HepG2 (cell line): ENCODE measurements around the gene RAD9A. TPM values are rescaled to one million over a fixed set of nuclear protein-coding genes. Genes with fewer than 3 reads are reported as not detected.

Source experiments
- ATAC-seq: fragments of 200-7000 bp; cut with Tn5 transposase; 3 replicates; pipeline ENCODE4 v1.9.1; 2020; ENCODE audit warnings: mild to moderate bottlenecking, moderate library complexity
- BruUV-seq: library from RNA; stranded (reverse); fragments of 400-500 nt; replicated peaks from 2 replicates; lab custom pipeline; 2021; lab: Mats Ljungman, UMichigan
- CTCF ChIA-PET: fragments of 300-600 bp; formaldehyde crosslinking; extraction: SDS; loops from one replicate; lab custom pipeline; 2021; ENCODE audit warnings: low total read pairs, inconsistent platforms, low intra/inter-chr PET ratio; lab: Yijun Ruan, JAX
- POLR2A ChIA-PET: fragments of 350-600 bp; sonication (Branson Sonifier 250); formaldehyde crosslinking; loops from one replicate; lab custom pipeline; 2020; ENCODE audit warnings: antibody characterized with exemption, inconsistent platforms; lab: Yijun Ruan, JAX
- DNase-seq: peaks from one replicate; pipeline ENCODE4 v3.0.0-alpha.2; 2015; ENCODE audit warnings: low spot score
- FAIRE-seq: peaks from 3 replicates; lab custom pipeline; 2011; peaks lifted over from hg19 to GRCh38; lab: Jason Lieb, UNC
- H2AFZ ChIP-seq: one replicate; pipeline ENCODE4 v1.6.1; 2011; ENCODE audit warnings: low read length, inconsistent platforms
- H3K27ac ChIP-seq: fragments of 300-600 bp; 3 replicates; pipeline ENCODE4 v1.8.0; 2011; ENCODE audit warnings: mixed run types, mild to moderate bottlenecking, mixed read lengths, low read length, inconsistent platforms; ENCODE audit not compliant: insufficient read depth; ENCODE audit errors: extremely low read length
- H3K27me3 ChIP-seq, 2 experiments: fragments of 200-600 bp in 1 of 2; 2 replicates in 1 of 2; 3 replicates in 1 of 2; pipeline versions ENCODE4 v1.6.0 to v1.8.0; 2011; ENCODE audit warnings: low read length in 2 of 2, mild to moderate bottlenecking in 2 of 2, moderate library complexity in 2 of 2, inconsistent platforms in 1 of 2; ENCODE audit not compliant: insufficient read depth in 2 of 2, control insufficient read depth in 1 of 2
- H3K36me3 ChIP-seq, 2 experiments: fragments of 200-600 bp in 1 of 2; replicated peaks in 1 of 2; 2 replicates in 1 of 2; 3 replicates in 1 of 2; pipeline versions ENCODE4 v1.5.1 to v1.8.0; 2011; ENCODE audit warnings: low read length in 2 of 2, inconsistent platforms in 1 of 2; ENCODE audit not compliant: insufficient read depth in 2 of 2, control insufficient read depth in 1 of 2
- H3K4me1 ChIP-seq: 2 replicates; pipeline ENCODE4 v1.5.1; 2012; ENCODE audit warnings: low read length, inconsistent platforms; ENCODE audit not compliant: insufficient read depth
- H3K4me2 ChIP-seq: 2 replicates; pipeline ENCODE4 v1.6.0; 2011; ENCODE audit warnings: low read depth, low read length, inconsistent platforms
- H3K4me3 ChIP-seq, 3 experiments: fragments of 200-600 bp in 1 of 3; sonication (generic), shearing (Covaris generic) in 1 of 3; replicated peaks in 1 of 3; 2 replicates each; pipeline ENCODE4 v1.5.1; 2011 to 2016; ENCODE audit warnings: low read length in 3 of 3, inconsistent platforms in 2 of 3, low read depth in 2 of 3, mild to moderate bottlenecking in 2 of 3, control low read depth in 1 of 3, mixed read lengths in 1 of 3; ENCODE audit not compliant: insufficient read depth in 1 of 3
- H3K79me2 ChIP-seq: one replicate; pipeline ENCODE4 v1.6.1; 2011; ENCODE audit warnings: low read length, inconsistent platforms; ENCODE audit not compliant: insufficient read depth
- H3K9ac ChIP-seq: 2 replicates; pipeline ENCODE4 v1.6.0; 2011; ENCODE audit warnings: mild to moderate bottlenecking, low read depth, low read length, inconsistent platforms; ENCODE audit not compliant: insufficient read depth
- H3K9me3 ChIP-seq: 2 replicates; pipeline ENCODE4 v1.5.1; 2012; ENCODE audit warnings: mild to moderate bottlenecking, low read length
- H4K20me1 ChIP-seq: 2 replicates; pipeline ENCODE4 v1.6.0; 2011; ENCODE audit warnings: inconsistent platforms, mild to moderate bottlenecking, low read length, moderate library complexity; ENCODE audit not compliant: insufficient read depth
- FOSL1 ChIP-seq: sonication (generic); formaldehyde crosslinking; IDR thresholded peaks from 2 replicates; pipeline ENCODE4 v1.9.0; 2021; ENCODE audit warnings: missing genetic modification reagents, borderline replicate concordance
- FOXJ3 ChIP-seq: sonication (generic); formaldehyde crosslinking; IDR thresholded peaks from 2 replicates; pipeline ENCODE4 v1.4.0; 2020; ENCODE audit warnings: missing genetic modification reagents, mild to moderate bottlenecking, borderline replicate concordance
- GRHL1 ChIP-seq: sonication (generic); formaldehyde crosslinking; conservative IDR thresholded peaks from 2 replicates; pipeline ENCODE4 v1.8.0; 2022; ENCODE audit warnings: missing genetic modification reagents
- MLXIP ChIP-seq: sonication (generic); formaldehyde crosslinking; IDR thresholded peaks from 2 replicates; pipeline ENCODE4 v1.9.0; 2021; ENCODE audit warnings: missing genetic modification reagents, borderline replicate concordance
- WGBS: methylation state at CpG from one replicate; pipeline ENCODE4 v1.1.6; 2017; ENCODE audit warnings: low lambda C conversion rate; 5-methylcytosine and 5-hydroxymethylcytosine counted together
- in situ Hi-C: cut with HindIII; loops from 2 replicates; pipeline ENCODE4 v1.10.0; 2017; ENCODE audit warnings: low pct_unique_long_range_greater_than_20kb; ENCODE audit not compliant: extremely low pct_ligation_motif_present
- intact Hi-C: fragments of 100-400 bp; cut with micrococcal nuclease; formaldehyde crosslinking; loops from one replicate; pipeline ENCODE4 v1.10.0; 2022; ENCODE audit not compliant: unreplicated experiment
- polyA plus RNA-seq, 8 experiments: library from polyadenylated mRNA; depleted of rRNA in 3 of 8; stranded (reverse) in 7 of 8; unstranded in 1 of 8; fragments of >200 nt; fragmentation: Illumina TruSeq in 4 of 8; extraction: Trizol in 4 of 8; gene quantifications; 2 replicates each; pipeline versions ENCODE4 v1.2.1 to v1.2.3, GENCODE V29; 2011 to 2016; ENCODE audit warnings: low read depth in 4 of 8, missing spikeins in 1 of 8, mixed read lengths in 1 of 8; ENCODE audit not compliant: insufficient read depth in 1 of 8
- total RNA-seq, 5 experiments: library from RNA; depleted of rRNA; stranded (reverse); fragments of >200 nt; fragmentation: Illumina TruSeq; extraction: Trizol; gene quantifications; 2 replicates each; pipeline ENCODE4 v1.2.3, GENCODE V29; 2016; ENCODE audit warnings: low read depth in 1 of 5

RAD9A gene
- total and polyA plus RNA-seq, 2 of the 13 experiments (the other 11 are each of a cell fraction or from before 2014, with no cell fraction given) = 10.1 to 15.7 TPM

GRCh38 chr11:67366546-67366945 lies 25.2 kb upstream of the RAD9A start:
- H3K27ac ChIP-seq = no peak overlapping the region
- POLR2A ChIA-PET = no interaction called here
- no peaks in the 10 kb centered on the region for H3K79me2 ChIP-seq
- FAIRE-seq = no peak
- no peak overlapping the region for H3K4me3 ChIP-seq
- intact Hi-C loops = no loop called here
- no peak for DNase-seq
- TF ChIP-seq GRHL1 (CRISPR knock-in tag) = no peak
- no peak for TF ChIP-seq FOSL1 (CRISPR knock-in tag)
- TF ChIP-seq FOXJ3 (CRISPR knock-in tag) = no peak
- TF ChIP-seq MLXIP = no peak
- no peaks in the 10 kb centered on the region for H3K36me3 ChIP-seq
- H3K27me3 ChIP-seq = no peaks in the 10 kb centered on the region
- H3K9me3 ChIP-seq = no peaks in the 10 kb centered on the region
- ATAC-seq = no peak
- peaks cover 7% of the 10 kb centered on the region for H3K4me1 ChIP-seq
- no peak overlapping the region for H3K4me2 ChIP-seq
- H3K9ac ChIP-seq = no peak overlapping the region
- in situ Hi-C loops = no loop called here
- no peaks in the 10 kb centered on the region for H4K20me1 ChIP-seq
- no TSS peak for BruUV-seq
- WGBS = 87% methylated on average over 8 of the region's 8 CpGs
- H2AFZ ChIP-seq = no peak overlapping the region
- CTCF ChIA-PET = no interaction called here
